Endothelial cell of umbilical vein (primary cell): ENCODE results near the gene MAP3K14. TPM values are rescaled to one million over a fixed set of nuclear protein-coding genes. Genes with fewer than 3 reads are reported as not detected.

Experiments
- BruUV-seq: library from RNA; stranded (reverse); fragments of 400-500 nt; replicated peaks from 2 replicates; lab custom pipeline; 2021; lab: Mats Ljungman, UMichigan
- CTCF ChIA-PET: fragments of 300-600, 350-600 bp; sonication (Branson Sonifier 250); formaldehyde crosslinking; loops from one replicate; lab custom pipeline; 2021; ENCODE audit warnings: antibody characterized with exemption, inconsistent platforms; lab: Charles Lee
- POLR2A ChIA-PET: fragments of 300-600, 350-600 bp; sonication (Branson Sonifier 250); formaldehyde crosslinking; loops from one replicate; lab custom pipeline; 2021; ENCODE audit warnings: antibody characterized with exemption, inconsistent platforms; lab: Charles Lee
- DNase-seq: peaks from one replicate; pipeline ENCODE4 v3.0.0-alpha.2; 2011; ENCODE audit warnings: low read depth, low spot score
- FAIRE-seq: peaks from 2 replicates; lab custom pipeline; 2011; peaks lifted over from hg19 to GRCh38; lab: Jason Lieb, UNC
- H2AFZ ChIP-seq: 2 replicates; pipeline ENCODE4 v1.6.0; 2012; ENCODE audit warnings: low read depth, low read length, control low read depth, inconsistent platforms
- H3K27ac ChIP-seq: 2 replicates; pipeline ENCODE4 v1.5.1; 2011; ENCODE audit warnings: low read depth, mild to moderate bottlenecking, control low read depth, low read length, moderate library complexity; ENCODE audit not compliant: insufficient read depth
- H3K27me3 ChIP-seq, 2 experiments: 2 replicates each; pipeline versions ENCODE4 v1.6.0 to v1.6.1; 2011; ENCODE audit warnings: low read length in 2 of 2, mixed read lengths in 1 of 2; ENCODE audit not compliant: control insufficient read depth in 2 of 2, insufficient read depth in 2 of 2
- H3K36me3 ChIP-seq, 2 experiments: 2 replicates in 1 of 2; 3 replicates in 1 of 2; pipeline ENCODE4 v1.5.1; 2011; ENCODE audit warnings: low read length in 2 of 2, mild to moderate bottlenecking in 1 of 2, moderate library complexity in 1 of 2; ENCODE audit not compliant: control insufficient read depth in 2 of 2, insufficient read depth in 2 of 2; ENCODE audit errors: extremely low read depth in 1 of 2
- H3K4me1 ChIP-seq: 3 replicates; pipeline ENCODE4 v1.5.1; 2011; ENCODE audit warnings: mild to moderate bottlenecking, low read length; ENCODE audit not compliant: control insufficient read depth, insufficient read depth; ENCODE audit errors: extremely low read depth
- H3K4me2 ChIP-seq: 2 replicates; pipeline ENCODE4 v1.6.1; 2011; ENCODE audit warnings: low read length, control low read depth, mixed read lengths; ENCODE audit not compliant: insufficient read depth
- H3K4me3 ChIP-seq, 3 experiments: fragments of 200-600 bp in 1 of 3; sonication (generic), shearing (Covaris generic) in 1 of 3; replicated peaks in 1 of 3; 2 replicates each; pipeline ENCODE4 v1.5.1; 2011 to 2016; ENCODE audit warnings: control low read depth in 3 of 3, low read length in 3 of 3, mild to moderate bottlenecking in 2 of 3, inconsistent platforms in 1 of 3, low read depth in 1 of 3, moderate library complexity in 1 of 3; ENCODE audit not compliant: insufficient read depth in 1 of 3
- H3K79me2 ChIP-seq: 2 replicates; pipeline ENCODE4 v1.6.0; 2012; ENCODE audit warnings: low read length, inconsistent platforms; ENCODE audit not compliant: control insufficient read depth, insufficient read depth
- H3K9ac ChIP-seq: replicated peaks from 2 replicates; pipeline ENCODE3; 2011; ENCODE audit warnings: low read length, control low read depth; ENCODE audit not compliant: insufficient read depth; ENCODE audit errors: extremely low read depth
- H3K9me1 ChIP-seq: replicated peaks from 3 replicates; pipeline ENCODE4 v1.6.0; 2011; ENCODE audit warnings: mild to moderate bottlenecking, low read length; ENCODE audit not compliant: control insufficient read depth, insufficient read depth; ENCODE audit errors: extremely low read depth
- H3K9me3 ChIP-seq: replicated peaks from 2 replicates; pipeline ENCODE4 v1.5.1; 2012; ENCODE audit warnings: low read length, inconsistent platforms; ENCODE audit not compliant: control insufficient read depth, insufficient read depth
- H4K20me1 ChIP-seq: replicated peaks from 2 replicates; pipeline ENCODE3; 2011; ENCODE audit warnings: mild to moderate bottlenecking, low read length; ENCODE audit not compliant: control insufficient read depth, insufficient read depth; ENCODE audit errors: extremely low read depth
- CTCF ChIP-seq, 2 donors: IDR thresholded peaks; 1 replicate in 1 of 2; 2 replicates in 1 of 2; pipeline ENCODE4 v1.5.1; 2011; ENCODE audit warnings: low read length in 2 of 2, mild to moderate bottlenecking in 2 of 2, moderate library complexity in 2 of 2, control low read depth in 1 of 2, inconsistent platforms in 1 of 2, low read depth in 1 of 2; ENCODE audit not compliant: insufficient read depth in 1 of 2; ENCODE audit errors: extremely low read depth in 1 of 2
- EZH2 ChIP-seq: IDR thresholded peaks from 2 replicates; pipeline ENCODE4 v1.6.1; 2012; ENCODE audit warnings: borderline replicate concordance, low read depth, mild to moderate bottlenecking, moderate library complexity, low read length, inconsistent platforms; ENCODE audit not compliant: severe bottlenecking
- FOS ChIP-seq: IDR thresholded peaks from 2 replicates; pipeline ENCODE4 v1.6.1; 2011; ENCODE audit warnings: mild to moderate bottlenecking, low read length, moderate library complexity, borderline replicate concordance; ENCODE audit not compliant: insufficient read depth
- GATA2 ChIP-seq: IDR thresholded peaks from 2 replicates; pipeline ENCODE4 v1.7.0; 2011; ENCODE audit warnings: low read depth, mild to moderate bottlenecking, moderate library complexity, mixed read lengths, low read length; ENCODE audit not compliant: insufficient read length, insufficient read depth
- JUN ChIP-seq: IDR thresholded peaks from 2 replicates; pipeline ENCODE4 v1.6.1; 2011; ENCODE audit warnings: borderline replicate concordance, low read depth; ENCODE audit not compliant: insufficient read length, insufficient read depth
- MAX ChIP-seq: IDR thresholded peaks from 2 replicates; pipeline ENCODE4 v1.6.1; 2011; ENCODE audit not compliant: insufficient read depth, insufficient read length
- MYC ChIP-seq: IDR thresholded peaks from one replicate; pipeline ENCODE4 v1.6.1; 2011; ENCODE audit warnings: mild to moderate bottlenecking, low read depth, low read length
- POLR2A ChIP-seq: IDR thresholded peaks from 2 replicates; pipeline ENCODE4 v1.6.1; 2012; ENCODE audit warnings: low read depth, mild to moderate bottlenecking, control low read depth, low read length
- POLR2AphosphoS5 ChIP-seq: IDR thresholded peaks from 2 replicates; pipeline ENCODE4 v1.6.1; 2012; ENCODE audit warnings: low read depth, mild to moderate bottlenecking, control low read depth, low read length, moderate library complexity; ENCODE audit not compliant: insufficient read depth
- dilution Hi-C: fragments of 300-500 bp; cut with MboI; formaldehyde crosslinking; loops from one replicate; pipeline ENCODE4 v1.15.0; 2019; ENCODE audit warnings: low sequenced_read_pairs; ENCODE audit not compliant: extremely low pct_ligation_motif_present
- intact Hi-C: fragments of 100-400 bp; cut with micrococcal nuclease; formaldehyde crosslinking; loops from one replicate; pipeline ENCODE4 v1.10.0; 2022
- polyA plus RNA-seq, 4 experiments: library from polyadenylated mRNA; depleted of rRNA in 3 of 4; stranded (reverse) in 3 of 4; unstranded in 1 of 4; fragments of >200 nt; gene quantifications; 2 replicates each; pipeline versions ENCODE4 v1.2.1 to v1.2.3, GENCODE V29; 2011 to 2012; ENCODE audit warnings: missing spikeins in 1 of 4
- total RNA-seq: library from RNA; stranded (reverse); gene quantifications from 2 replicates; pipeline ENCODE4 v1.2.3, GENCODE V29; 2021

MAP3K14 gene
- total and polyA plus RNA-seq, 2 donors (not counting 3 experiments of a cell fraction or from before 2014, with no cell fraction given), result 5.4 to 9.8 TPM

DNA sequence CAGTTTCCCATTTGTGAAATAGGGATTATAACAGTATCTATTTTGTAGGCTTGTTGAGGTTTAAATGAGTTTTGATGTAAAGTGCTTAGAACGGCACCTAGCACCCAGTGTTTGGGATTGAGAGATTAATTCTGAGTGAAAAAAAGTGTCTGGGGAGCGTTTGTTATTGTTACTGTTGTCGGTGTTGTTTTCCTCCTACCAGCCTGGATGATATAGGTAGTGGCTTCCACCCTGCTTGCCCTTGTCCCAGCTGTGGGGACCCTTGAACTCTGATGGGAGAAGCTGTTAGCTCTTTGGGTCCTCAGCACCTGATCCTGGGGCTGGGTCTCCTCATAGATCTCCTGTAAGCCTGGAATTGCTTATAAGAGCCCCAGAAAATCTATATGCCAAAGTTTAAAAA lies 90.2 kb downstream of the MAP3K14 start:
- H3K79me2 ChIP-seq, result no peaks in the 10 kb centered on the region
- no peak overlapping the region for H3K4me2 ChIP-seq
- POLR2A ChIA-PET, result no interaction called here
- H3K36me3 ChIP-seq, result no peaks in the 10 kb centered on the region
- no peaks in the 10 kb centered on the region for H3K9me3 ChIP-seq
- CTCF ChIA-PET, result interaction anchor here (1.6 to 2.0 kb wide), 3 partner anchors 9 to 159 kb away, joined by 9 to 13 read pairs (median 10); partner anchors contain the start of gene ACBD4
- peaks cover 8% of the 10 kb centered on the region for H3K4me1 ChIP-seq
- dilution Hi-C loops (no loop called here), intact Hi-C loops (no loop called here)
- H4K20me1 ChIP-seq, result no peaks in the 10 kb centered on the region
- TF ChIP-seq CTCF (IDR thresholded peaks at IDR 0.05; ENCODE audit: extremely low read depth in 1 of 2, insufficient read depth in 1 of 2, low read depth in 1 of 2, low read length in 2 of 2), result no peak
- TF ChIP-seq POLR2AphosphoS5, result no peak
- no peak for TF ChIP-seq EZH2
- no peak for TF ChIP-seq JUN
- no peak for TF ChIP-seq GATA2
- TF ChIP-seq MYC, result no peak
- TF ChIP-seq MAX, result no peak
- no peak for TF ChIP-seq FOS
- no peak for TF ChIP-seq POLR2A
- H3K9ac ChIP-seq, result no peak overlapping the region
- H3K9me1 ChIP-seq, result no peaks in the 10 kb centered on the region
- DNase-seq (no peak), FAIRE-seq (no peak)
- peak overlapping the region; percentile 64 for H2AFZ ChIP-seq
- BruUV-seq, result no TSS peak
- peaks cover 7 to 9% of the 10 kb centered on the region in 2 experiments for H3K27me3 ChIP-seq
- H3K4me3 ChIP-seq, result no peak overlapping the region
- H3K27ac ChIP-seq, result no peak overlapping the region
